NCI-H146 (cell line): Measurements from ENCODE around the gene ZGPAT.

Experiments
- DNase-seq: peaks from one replicate; lab custom pipeline; 2025; lab: John Stamatoyannopoulos, UW

ZGPAT gene

GRCh38 chr20:63744574-63745423 lies 37.0 kb downstream of the ZGPAT start:
- DNase-seq, result no peak

- no peak for DNase-seq
Observed at GRCh38 chr20:63745424-63745805, 37.6 kb downstream of the ZGPAT start.

GRCh38 chr20:63745961-63746731 lies 38.3 kb downstream of the ZGPAT start:
- DNase-seq, result no peak

- no peak for DNase-seq
Observed at GRCh38 chr20:63746751-63747315, 39.0 kb downstream of the ZGPAT start.

GRCh38 chr20:63747622-63748069 lies 39.8 kb downstream of the ZGPAT start:
- DNase-seq, result no peak

DNA sequence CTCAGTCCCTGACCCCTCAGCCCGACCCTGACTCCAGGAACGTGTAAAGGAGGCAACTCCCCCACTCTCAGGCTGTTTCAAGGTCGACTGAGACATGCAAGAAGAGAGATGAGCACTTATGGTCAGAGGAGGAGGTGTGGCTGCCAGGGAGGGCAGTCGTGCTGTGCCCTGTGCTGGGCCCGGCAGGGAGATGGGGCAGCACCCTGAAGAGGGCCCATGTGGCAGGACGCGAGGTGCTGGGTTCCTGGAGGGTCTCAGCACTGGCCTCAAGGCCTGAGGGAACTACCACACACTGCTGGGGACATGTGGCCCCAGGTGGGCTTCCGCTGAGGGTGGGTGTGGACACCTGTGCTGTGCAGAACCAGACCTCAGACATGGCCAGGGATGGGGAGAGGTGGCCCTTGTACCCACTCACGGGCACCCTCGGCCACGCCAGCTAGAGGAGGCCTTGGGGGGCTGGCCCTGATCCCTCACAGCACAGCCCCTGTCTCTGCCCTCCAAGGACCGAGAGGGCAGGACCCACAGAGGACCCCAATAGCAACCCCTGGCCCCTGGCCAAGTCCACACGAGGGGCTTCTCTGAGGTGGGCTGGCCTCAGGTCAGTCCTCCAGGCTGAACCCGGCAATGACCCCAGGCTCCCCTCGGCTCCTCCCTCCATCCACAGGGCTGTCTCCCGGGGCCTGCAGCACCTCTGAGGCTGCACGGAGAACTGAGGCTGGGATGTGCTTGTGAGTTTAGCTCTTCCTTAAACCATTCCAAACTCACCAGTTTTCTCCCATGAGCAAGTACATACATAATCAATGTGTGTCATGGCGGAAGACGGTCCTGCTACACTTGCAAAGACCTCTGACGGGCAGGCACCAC lies 40.5 kb downstream of the ZGPAT start:
- DNase-seq, result no peak

- DNase-seq, result no peak
Observed at GRCh38 chr20:63748934-63749270, 41.1 kb downstream of the ZGPAT start.

DNA sequence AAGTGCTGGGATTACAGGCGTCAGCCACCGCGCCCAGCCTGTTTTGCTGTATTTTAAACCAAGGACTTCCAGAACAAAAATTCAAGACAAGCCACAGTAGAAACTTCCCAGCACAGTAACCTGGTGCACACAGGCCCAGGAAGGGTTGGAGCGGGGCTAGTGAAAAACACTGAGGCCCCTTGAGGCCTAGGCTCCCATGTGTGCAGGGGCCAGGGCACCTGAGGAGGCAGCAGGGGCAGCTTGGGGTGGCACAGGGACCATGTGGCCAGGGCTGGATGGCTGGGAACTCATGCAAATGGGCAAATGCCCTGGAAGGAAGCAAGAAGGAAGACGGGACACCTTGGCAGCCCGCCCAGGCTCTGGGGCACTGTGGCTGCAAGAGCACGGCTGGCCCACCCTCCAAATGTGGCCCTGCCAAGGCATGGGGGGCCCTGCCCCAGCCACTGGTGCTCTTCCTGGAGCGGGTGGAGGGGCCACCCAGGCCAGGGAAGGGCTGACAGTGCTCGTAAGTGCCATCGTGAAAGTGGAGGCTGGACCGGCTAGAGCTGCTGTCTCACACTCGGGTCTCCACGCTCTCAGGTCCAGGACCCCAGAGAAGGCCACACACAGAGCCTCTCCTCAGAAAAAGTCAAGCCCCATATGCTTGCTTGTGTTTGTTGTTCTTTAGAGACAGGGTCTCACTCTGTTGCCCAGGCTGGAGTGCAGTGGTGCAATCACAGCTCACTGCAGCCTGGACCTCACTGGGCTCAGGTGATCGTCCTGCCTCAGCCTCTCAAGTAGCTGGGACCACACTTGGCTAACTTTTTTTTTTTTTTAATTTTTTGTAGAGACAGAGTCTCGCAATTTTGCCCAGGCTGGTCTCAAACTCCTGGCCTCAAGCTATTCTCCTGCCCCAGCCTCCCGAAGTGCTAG lies 42.0 kb downstream of the ZGPAT start:
- no peak for DNase-seq

- peak; percentile 28 for DNase-seq
Observed at GRCh38 chr20:63750807-63751470, 43.1 kb downstream of the ZGPAT start.

DNA sequence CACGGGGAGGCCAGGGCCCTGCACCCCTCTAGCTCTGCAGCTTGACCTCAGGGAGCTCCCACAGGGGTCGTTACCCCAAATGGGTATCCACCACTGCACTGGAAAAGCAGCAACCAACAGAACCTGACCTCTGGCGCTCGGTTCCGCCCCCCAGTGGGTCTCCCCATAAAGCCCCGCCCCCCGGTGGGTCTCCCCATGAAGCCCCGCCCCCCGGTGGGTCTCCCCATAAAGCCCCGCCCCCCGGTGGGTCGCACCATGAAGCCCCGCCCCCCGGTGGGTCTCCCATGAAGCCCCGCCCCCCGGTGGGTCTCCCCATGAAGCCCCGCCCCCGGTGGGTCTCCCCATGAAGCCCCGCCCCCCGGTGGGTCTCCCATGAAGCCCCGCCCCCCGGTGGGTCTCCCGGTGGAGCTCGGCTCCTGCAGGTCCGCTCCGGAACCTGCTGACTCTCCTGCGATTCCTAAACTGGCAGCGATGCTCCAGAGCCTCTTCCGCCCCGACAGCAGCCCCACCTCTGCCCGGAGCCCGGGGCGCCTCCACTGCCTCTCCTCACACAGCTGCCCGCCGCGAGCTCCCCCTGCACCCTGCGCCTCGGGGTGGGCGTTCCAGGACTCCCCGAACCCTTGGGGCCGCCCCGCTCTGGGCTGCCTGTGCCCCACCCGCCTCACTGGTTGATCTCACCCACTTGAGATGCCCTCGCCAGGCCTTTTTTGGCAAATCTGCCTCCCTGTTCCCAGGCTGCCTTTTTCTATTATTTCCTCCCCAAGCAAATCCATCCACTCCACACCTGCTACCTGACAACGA lies 43.8 kb downstream of the ZGPAT start:
- DNase-seq, result peak; percentile 45

GRCh38 chr20:63752411-63753101 lies 44.7 kb downstream of the ZGPAT start:
- peak; percentile 56 for DNase-seq

- no peak for DNase-seq
Observed at GRCh38 chr20:63753381-63753780, 45.5 kb downstream of the ZGPAT start.

GRCh38 chr20:63754008-63754407 lies 46.2 kb downstream of the ZGPAT start:
- no peak for DNase-seq

DNA sequence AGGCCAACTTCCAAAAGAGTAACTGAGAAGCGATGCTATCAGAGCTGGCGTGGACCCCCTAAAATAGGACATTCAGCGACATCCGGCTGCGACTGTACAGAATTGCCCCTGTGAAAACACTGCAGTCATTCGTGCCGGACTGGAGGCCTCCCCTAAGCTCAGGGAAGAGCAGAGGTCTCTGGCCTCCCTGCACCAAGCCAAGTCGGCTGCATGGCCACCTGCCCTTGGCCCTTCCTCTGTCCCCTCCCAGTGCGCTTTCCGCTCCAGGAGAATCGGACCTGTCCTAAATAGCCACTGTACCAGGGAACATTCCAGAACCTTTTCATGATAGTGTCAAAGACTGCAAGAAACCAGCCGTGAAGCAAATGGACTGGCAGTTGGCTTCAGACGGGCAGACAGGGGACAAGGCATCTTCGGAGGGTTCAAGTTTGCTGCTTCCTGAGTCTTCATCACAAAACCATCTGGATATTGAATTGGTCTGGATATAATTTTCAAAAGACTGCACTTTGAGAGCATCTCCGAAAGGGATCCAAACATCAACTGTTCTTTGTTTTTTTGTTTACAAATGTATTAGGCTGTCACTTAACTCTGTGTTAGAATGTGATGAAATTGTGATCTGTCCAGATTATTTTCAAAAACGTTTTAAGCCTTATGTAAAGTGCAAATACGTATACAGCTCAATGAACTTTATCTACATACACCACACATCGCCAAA lies 48.3 kb downstream of the ZGPAT start:
- DNase-seq, result no peak

GRCh38 chr20:63756648-63756991 lies 48.8 kb downstream of the ZGPAT start:
- DNase-seq, result no peak

- no peak for DNase-seq
Observed at GRCh38 chr20:63758152-63758551, 50.3 kb downstream of the ZGPAT start.

DNA sequence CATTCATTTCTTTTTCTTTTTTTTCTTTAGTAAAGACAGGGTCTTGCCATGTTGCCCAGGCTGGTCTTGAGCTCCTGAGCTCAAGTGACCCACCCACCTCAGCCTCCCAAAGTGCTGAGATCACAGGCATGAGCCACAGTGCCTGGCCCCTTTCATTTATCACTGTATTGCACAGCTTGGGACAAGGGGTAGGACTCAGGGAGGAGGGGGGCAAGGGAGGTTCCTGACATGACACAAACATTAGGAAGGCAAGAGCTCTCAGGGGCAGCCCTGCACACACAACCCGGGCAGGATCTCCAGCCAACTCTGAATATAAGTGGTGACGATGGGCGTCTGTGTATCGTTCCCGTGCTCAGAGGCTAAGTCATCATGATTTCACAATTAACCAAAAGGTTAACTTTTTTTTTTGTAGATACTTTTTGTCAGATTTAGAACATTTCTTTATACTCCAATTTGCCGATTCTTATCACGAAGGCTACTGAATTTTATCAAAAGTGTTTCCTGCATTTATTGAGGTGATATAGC lies 51.6 kb downstream of the ZGPAT start:
- no peak for DNase-seq
